PC-3 (cell line): Measurements from ENCODE around the gene MAP3K5.

Experiments used
- EZH2 ChIP-seq: fragments of 300-600 bp; sonication (generic); IDR thresholded peaks from one replicate; pipeline ENCODE4 v1.6.1; 2017; ENCODE audit warnings: antibody characterized with exemption, mild to moderate bottlenecking, low read length; ENCODE audit not compliant: unreplicated experiment
- EZH2phosphoT487 ChIP-seq: fragments of 300-600 bp; sonication (generic); IDR thresholded peaks from 2 replicates; pipeline ENCODE4 v1.6.1; 2018; ENCODE audit warnings: mild to moderate bottlenecking, antibody characterized with exemption, low read length, borderline replicate concordance
- TF ChIP-seq, protein P1 (sequence below): fragments of 300-600 bp; sonication (generic); conservative IDR thresholded peaks from 2 replicates; pipeline ENCODE4 v1.5.1; 2017; ENCODE audit warnings: antibody characterized with exemption, low read depth, mild to moderate bottlenecking, low read length

DNA sequence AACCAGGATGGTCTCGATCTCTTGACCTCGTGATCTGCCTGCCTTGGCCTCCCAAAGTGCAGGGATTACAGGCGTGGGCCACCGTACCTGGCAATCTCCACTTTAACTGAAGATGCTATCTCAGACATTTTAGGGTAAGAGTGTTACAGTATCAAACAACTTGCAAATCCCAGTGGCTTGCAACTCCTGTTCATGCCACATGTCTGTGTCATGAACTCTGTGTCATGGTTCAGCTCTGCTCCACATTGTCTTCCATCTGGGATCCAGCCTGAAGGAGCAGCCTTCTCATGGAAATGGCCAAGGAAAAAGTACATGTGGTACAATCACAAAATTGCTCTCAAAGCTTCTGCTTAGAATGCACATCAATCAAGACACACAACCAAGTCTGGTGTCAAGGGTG, 114.9 kb downstream of the MAP3K5 start:
- TF ChIP-seq, protein P1, sequence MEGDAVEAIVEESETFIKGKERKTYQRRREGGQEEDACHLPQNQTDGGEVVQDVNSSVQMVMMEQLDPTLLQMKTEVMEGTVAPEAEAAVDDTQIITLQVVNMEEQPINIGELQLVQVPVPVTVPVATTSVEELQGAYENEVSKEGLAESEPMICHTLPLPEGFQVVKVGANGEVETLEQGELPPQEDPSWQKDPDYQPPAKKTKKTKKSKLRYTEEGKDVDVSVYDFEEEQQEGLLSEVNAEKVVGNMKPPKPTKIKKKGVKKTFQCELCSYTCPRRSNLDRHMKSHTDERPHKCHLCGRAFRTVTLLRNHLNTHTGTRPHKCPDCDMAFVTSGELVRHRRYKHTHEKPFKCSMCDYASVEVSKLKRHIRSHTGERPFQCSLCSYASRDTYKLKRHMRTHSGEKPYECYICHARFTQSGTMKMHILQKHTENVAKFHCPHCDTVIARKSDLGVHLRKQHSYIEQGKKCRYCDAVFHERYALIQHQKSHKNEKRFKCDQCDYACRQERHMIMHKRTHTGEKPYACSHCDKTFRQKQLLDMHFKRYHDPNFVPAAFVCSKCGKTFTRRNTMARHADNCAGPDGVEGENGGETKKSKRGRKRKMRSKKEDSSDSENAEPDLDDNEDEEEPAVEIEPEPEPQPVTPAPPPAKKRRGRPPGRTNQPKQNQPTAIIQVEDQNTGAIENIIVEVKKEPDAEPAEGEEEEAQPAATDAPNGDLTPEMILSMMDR = no peak
- no peak for TF ChIP-seq EZH2
- no peak for TF ChIP-seq EZH2phosphoT487
